ENCODE results near the gene LONP2.
"Not testable (repeated sequence)": the region's sequence is repeated elsewhere in the genome, so short reads cannot be mapped to it uniquely, and the experiment has no call there.

Gene LONP2

DNA sequence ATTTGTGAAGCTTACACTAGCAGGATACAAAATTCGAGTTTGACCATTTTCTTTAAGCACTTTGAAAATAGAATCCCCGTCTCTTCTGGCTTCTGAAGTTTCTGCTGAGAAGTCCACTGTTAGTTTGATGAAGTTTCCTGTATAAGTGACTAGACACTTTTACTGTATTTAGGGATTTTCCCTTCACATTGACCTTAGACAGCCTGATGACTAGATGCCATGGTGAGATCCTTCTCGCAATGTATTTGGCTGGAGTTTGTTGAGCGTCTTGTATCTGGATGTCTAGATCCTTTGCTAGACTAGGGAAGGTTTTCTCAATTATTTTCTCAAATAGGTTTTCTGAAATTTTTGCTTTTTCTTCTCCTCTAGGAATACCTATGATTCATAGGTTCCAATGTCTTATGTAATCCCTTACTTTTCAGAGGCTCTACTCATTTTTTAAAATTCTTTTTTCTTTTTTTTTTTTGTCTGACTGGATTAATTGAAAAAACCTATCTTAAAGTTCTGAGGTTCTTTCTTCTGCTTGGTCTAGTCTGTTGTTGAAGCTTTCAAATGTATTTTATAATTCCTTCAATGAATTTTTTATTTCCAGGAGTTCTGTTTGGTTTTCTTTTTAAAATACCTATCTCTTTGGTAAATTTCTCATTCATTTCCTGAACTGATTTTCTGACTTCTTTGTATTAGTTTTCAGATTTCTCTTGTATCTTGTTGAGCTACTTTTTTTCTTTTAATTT is 67.0 kb downstream of the LONP2 start:
- DNase-seq (ENCODE audit: low read depth): no peak
- TF ChIP-seq, protein P1, sequence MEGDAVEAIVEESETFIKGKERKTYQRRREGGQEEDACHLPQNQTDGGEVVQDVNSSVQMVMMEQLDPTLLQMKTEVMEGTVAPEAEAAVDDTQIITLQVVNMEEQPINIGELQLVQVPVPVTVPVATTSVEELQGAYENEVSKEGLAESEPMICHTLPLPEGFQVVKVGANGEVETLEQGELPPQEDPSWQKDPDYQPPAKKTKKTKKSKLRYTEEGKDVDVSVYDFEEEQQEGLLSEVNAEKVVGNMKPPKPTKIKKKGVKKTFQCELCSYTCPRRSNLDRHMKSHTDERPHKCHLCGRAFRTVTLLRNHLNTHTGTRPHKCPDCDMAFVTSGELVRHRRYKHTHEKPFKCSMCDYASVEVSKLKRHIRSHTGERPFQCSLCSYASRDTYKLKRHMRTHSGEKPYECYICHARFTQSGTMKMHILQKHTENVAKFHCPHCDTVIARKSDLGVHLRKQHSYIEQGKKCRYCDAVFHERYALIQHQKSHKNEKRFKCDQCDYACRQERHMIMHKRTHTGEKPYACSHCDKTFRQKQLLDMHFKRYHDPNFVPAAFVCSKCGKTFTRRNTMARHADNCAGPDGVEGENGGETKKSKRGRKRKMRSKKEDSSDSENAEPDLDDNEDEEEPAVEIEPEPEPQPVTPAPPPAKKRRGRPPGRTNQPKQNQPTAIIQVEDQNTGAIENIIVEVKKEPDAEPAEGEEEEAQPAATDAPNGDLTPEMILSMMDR (IDR thresholded peaks at IDR 0.05; ENCODE audit: low read depth, low read length, missing control alignments): no peak
- H3K4me3 ChIP-seq (ENCODE audit: low read depth, low read length): no peak overlapping the region
- in situ Hi-C loops (cut with HindIII; ENCODE audit: low sequenced_read_pairs): no loop called here

DNA sequence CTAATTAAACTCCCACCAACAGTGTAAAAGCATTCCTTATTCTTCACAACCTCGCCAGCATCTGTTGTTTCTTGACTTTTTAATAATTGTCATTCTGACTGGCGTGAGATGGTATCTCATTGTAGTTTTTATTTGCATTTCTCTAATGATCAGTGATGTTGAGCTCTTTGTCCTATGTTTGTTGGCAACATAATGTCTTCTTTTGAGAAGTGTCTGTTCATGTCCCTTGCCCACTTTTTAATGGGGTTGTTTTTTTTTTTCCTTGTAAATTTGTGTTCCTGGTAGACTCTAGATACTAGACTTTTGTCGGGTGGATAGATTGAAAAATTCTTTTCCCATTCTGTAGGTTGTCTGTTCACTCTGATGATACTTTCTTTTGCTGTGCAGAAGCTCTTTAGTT is 69.8 kb downstream of the LONP2 start:
- H3K4me3 ChIP-seq (ENCODE audit: low read depth, low read length); in situ Hi-C loops (cut with HindIII; ENCODE audit: low sequenced_read_pairs); DNase-seq (ENCODE audit: low read depth): not testable (repeated sequence)

DNA sequence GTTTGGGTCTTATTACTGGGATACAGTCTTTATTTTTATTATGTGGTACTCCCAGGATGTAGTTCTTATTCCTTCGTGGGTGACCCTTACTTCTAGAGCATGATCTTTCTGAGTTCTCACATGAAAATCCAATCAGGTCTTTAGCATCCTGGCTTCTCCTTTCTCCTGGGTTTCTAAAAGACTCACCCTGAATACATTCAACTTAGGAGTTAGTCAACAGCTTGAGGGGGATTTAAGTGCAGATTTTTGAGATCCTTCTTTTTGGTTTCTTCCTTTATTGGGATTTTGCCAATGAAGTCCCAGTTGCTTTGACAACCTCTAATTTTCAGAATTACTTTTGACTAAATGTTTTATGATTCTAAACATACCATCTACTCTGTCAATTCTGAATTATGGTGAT is 72.9 kb downstream of the LONP2 start:
- in situ Hi-C loops (cut with HindIII; ENCODE audit: low sequenced_read_pairs): no loop called here
- TF ChIP-seq, protein P1 (IDR thresholded peaks at IDR 0.05; ENCODE audit: low read depth, low read length, missing control alignments): no peak
- DNase-seq (ENCODE audit: low read depth): no peak
- no peak overlapping the region for H3K4me3 ChIP-seq (ENCODE audit: low read depth, low read length)

DNA sequence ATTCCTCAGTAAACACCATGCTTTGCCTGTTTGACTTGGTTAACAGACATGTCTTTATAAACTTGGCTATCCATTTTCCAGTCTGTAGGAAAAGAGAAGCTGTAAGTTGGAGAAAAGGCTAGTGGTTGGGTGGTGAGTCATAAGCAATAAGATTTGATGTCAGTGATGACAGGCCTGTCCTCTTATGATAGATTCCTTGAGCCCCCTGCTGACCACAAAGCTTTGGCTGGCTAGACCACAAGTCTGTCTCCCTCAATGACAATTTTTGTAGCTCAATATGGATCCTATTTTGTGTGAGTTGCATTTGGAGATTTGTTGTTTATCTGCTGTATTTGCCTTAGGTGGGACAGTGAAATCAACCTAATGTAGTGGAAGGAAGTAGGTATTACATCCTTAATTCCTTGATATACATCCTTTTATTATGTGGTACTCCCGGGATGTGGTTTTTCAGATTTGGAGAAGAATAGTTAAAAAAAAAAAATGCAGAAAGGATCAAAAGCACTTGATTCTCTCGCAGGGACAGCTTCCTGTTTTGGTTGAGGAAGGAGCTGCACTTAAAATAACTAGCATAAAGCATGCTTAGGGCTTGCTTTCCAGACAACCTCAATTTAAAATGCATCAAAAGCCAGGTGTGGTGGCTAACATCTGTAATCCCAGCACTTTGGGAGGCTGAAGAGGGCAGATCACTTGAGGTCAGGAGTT is 73.7 kb downstream of the LONP2 start:
- DNase-seq (ENCODE audit: low read depth): peak; percentile 70
- in situ Hi-C loops (cut with HindIII; ENCODE audit: low sequenced_read_pairs): no loop called here
- TF ChIP-seq, protein P1 (IDR thresholded peaks at IDR 0.05; ENCODE audit: low read depth, low read length, missing control alignments): no peak
- H3K4me3 ChIP-seq (ENCODE audit: low read depth, low read length): no peak overlapping the region

DNA sequence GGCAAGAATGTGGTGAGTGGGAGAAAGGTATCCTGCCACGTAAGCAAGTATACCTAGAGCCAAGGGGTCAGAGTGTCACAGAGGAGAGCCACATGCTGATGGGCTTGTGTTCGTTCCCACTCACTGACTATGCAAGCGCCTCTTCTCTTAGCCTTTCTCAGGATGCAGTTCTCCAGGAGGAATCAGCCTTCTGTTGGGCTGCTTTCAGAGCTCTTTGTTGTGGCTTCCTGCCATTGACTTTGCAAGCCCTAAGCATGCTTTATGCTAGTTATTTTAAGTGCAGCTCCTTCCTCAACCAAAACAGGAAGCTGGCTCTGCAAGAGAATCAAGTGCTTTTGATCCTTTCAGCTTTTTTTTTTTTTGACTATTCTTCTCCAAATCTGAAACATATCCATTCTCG is 74.5 kb downstream of the LONP2 start:
- DNase-seq (ENCODE audit: low read depth): peak; percentile 45
- in situ Hi-C loops (cut with HindIII; ENCODE audit: low sequenced_read_pairs): no loop called here
- TF ChIP-seq, protein P1 (IDR thresholded peaks at IDR 0.05; ENCODE audit: low read depth, low read length, missing control alignments): no peak
- H3K4me3 ChIP-seq (ENCODE audit: low read depth, low read length): no peak overlapping the region

DNA sequence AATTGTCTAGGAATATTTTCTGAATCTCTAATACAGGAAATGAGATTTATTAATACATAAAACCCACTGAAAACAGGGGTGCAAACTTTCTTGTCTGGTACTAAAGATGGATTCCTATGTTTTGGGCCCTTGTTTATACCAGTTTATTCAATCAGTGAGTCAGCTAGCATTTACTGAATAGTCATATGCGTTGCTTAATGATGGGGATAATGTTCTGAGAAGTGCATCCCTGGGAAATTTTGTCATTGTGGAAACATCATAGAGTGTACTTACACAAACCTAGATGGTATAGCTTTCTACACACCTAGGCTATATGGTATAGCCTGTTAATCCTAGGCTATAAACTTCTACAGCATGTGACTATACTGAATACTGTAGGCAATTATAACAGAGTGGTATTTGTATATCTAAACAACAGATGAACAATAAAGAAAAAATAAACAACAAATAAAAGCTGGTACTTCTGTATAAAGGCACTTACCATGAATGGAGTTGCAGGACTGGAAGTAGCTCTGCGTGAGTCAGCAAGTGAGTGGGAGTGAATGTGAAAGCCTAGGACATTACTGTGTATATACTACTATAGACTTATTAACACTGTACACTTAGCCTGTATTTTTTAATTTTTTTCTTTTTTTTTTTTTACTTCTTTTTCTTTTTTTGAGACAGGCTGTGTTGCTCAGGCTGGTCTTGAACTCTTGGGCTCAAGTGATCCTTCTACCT is 77.4 kb downstream of the LONP2 start:
- in situ Hi-C loops (cut with HindIII; ENCODE audit: low sequenced_read_pairs): no loop called here
- no peak for DNase-seq (ENCODE audit: low read depth)
- H3K4me3 ChIP-seq (ENCODE audit: low read depth, low read length): no peak overlapping the region
- TF ChIP-seq, protein P1 (IDR thresholded peaks at IDR 0.05; ENCODE audit: low read depth, low read length, missing control alignments): no peak

Measured in astrocyte of the cerebellum (primary cell).